HG03280 (cell line): ENCODE results near the gene IGSF8.

Source experiments
- ATAC-seq: cut with Tn5 transposase; IDR thresholded peaks from one replicate; pipeline ENCODE4 v1.9.1; 2021; ENCODE audit warnings: mild to moderate bottlenecking, moderate library complexity; ENCODE audit not compliant: unreplicated experiment

Gene IGSF8, protein sequence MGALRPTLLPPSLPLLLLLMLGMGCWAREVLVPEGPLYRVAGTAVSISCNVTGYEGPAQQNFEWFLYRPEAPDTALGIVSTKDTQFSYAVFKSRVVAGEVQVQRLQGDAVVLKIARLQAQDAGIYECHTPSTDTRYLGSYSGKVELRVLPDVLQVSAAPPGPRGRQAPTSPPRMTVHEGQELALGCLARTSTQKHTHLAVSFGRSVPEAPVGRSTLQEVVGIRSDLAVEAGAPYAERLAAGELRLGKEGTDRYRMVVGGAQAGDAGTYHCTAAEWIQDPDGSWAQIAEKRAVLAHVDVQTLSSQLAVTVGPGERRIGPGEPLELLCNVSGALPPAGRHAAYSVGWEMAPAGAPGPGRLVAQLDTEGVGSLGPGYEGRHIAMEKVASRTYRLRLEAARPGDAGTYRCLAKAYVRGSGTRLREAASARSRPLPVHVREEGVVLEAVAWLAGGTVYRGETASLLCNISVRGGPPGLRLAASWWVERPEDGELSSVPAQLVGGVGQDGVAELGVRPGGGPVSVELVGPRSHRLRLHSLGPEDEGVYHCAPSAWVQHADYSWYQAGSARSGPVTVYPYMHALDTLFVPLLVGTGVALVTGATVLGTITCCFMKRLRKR

DNA sequence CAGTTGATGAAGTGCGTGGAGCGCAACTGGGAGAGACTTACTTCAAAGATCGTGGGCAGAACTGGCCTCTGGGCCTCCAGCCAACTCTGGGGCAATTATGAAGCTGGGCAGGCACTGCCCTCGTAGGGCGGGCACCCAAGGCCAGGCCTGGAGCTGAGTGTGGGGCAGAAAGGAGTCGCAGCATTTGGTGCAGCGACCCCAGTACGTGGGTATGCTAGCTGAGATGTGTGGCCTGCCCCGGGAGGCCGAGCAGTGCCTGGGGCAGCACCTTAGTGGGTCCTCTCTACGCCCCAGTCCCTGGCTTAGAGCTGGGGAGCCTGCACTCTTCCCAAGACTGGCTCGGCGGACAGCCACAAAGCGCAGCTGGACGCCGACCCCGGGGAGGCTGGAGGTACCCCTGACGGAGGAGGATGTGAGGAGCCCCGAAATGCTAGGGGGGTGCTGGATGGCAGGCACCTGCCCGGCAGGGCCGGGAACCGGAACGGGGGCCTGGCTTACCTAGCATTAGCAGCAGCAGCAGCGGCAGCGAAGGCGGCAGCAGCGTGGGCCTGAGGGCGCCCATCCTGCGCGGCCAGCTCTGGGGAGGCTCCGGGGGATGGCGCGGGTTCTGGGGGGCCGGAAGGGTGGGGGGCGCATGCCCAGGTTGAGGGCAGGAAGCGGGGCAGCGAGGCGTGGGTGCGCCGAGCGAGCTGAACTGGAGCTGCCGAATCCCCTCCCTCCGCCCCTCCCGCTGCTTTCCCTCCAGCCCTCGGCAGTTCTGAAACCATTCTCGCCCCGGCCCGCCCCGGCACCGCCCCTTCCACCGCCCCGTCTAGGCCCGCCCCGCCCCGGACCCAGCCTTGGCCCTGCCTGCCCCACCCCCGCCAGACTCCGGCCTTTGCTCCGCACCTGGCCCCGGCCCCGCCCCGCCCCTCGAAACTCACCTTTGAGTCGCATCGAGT, at the start of gene IGSF8:
IGSF8 (minus strand) TSS at position 709 of the 941 bp plus-strand sequence; CDS start at position 562, 147 bp downstream.
- ATAC-seq, result peak; percentile 44

DNA sequence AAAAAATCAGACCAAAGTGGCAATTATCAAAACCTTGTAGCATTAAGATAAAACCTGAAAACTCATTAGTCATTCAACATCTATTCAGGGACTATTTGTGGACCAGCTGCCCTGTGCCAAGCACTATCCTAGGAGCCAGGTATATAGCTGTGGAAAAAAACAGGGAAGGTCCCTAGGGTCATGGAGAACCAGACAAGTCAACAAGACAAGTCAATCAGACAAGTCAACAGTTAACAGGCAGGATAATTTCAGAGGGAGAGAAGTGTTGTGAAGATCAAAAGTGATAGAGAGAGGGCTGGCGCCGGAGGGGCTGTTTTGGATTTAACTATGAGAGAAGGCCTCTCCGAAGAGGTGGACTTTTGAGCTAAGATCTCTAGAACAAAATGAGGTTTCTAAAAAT, 49.7 kb upstream of the IGSF8 start:
- no peak for ATAC-seq

DNA sequence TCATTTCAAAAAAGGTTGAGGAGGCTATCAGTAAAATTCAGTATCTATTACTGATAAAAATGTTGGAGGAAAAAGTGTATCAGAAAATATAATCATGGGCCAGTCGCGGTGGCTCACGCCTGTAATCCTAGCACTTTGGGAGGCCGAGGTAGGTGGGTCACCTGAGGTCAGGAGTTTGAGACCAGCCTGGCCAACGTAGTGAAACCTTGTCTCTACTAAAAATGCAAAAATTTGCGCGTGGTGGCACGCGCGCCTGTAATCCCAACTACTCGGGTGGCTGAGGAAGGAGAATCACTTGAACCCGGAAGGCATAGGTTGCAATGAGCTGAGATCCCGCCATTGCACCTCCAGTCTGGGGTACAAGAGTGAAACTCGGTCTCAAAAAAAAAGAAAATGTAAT, 47.7 kb upstream of the IGSF8 start:
- ATAC-seq, result no peak

DNA sequence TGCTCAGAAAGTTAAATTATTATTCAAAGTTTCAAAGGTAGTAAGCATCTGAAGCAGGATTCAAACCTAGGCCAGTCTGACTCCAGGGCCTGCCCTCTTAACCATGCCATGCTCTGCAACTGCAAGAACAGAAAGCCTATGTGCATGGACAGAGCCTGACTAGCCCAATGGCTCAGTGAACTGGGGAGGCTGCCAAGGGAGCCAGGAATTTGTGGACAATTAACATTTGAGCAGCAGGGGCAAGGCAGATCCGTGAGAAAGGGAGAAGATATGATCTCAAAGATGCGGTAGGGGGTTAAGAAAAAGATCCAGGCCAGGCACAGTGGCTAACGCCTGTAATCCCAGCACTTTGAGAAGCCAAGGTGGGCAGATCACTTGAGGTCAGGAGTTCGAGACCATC, 46.5 kb upstream of the IGSF8 start:
- ATAC-seq, result no peak

DNA sequence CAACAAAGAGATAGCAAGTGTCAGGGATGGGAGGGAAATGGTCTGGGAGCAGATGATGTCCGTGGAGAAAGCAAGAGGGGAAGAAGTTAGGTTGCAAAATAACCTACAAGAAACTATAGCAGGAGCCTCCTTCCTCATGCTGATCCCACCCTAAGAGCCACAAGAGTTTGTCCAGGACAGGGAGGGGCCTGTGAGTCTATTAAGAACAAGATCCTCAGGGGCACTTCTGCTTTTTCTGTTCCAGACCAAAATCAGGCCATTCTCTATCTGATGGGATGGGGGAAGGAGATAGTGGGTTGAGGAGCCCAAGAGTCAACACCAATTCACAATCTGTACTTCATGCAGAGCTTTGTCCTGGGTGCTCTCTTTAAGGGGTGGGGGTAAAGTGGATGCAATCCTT, 45.3 kb upstream of the IGSF8 start:
- no peak for ATAC-seq

DNA sequence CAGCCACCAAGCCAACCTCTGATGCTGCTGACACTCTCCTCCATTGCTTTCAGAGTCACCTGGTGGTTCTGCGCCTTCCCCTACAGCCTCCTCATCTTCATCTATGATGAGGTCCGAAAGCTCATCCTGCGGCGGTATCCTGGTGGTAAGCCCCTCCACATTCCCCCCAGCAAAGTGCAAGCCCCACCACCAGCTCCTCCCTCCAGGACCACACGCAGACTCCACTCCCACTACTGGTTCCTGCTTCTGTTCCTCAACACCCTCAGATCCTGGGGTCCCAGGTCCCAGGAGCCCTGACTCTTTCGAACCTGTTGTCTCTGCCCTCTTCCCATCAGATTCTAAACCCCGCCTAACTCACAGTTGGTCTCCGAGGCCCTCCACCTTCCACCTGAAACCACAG, 41.4 kb upstream of the IGSF8 start:
- no peak for ATAC-seq

DNA sequence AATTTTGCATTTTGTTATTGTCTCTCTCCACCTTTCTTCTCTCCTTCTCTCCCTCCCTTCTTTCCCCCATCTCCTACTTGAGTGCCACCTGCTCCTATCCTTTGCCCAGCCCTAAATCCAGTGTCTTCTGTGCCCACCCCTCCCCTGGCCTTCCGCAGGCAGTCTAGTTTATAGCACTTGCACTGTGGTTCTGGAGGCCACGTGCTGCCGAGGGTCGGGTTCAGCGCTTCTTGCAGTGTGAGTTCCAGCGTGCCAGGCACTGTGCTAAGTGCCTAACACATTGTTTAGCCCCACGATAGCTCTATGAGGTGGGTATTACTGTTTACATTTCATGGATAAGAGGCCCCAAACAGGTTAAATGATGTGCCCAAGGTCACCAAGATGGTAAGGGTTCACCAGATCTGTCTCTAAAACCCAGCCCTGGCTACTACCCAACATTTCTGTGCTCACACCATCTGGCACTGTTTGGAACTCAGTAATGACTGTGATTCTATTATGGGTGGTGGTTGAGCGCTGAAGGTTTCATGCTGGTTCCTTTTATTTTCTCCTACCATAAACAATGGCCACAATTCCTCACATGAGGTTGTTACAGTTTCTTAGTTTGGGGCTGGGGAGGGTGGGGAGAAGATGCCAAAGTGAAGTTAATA, 38.9 kb upstream of the IGSF8 start:
- no peak for ATAC-seq

DNA sequence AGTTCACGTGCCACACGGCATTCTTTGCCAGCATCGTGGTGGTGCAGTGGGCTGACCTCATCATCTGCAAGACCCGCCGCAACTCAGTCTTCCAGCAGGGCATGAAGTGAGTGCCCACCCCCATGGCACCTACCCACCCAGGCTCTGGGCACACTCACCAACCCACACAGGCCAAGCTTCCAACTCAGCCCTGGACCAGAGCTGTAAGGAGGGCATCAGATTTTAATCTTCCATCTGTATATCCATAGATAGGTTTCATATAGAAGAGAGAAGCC, 38.4 kb upstream of the IGSF8 start:
- no peak for ATAC-seq

DNA sequence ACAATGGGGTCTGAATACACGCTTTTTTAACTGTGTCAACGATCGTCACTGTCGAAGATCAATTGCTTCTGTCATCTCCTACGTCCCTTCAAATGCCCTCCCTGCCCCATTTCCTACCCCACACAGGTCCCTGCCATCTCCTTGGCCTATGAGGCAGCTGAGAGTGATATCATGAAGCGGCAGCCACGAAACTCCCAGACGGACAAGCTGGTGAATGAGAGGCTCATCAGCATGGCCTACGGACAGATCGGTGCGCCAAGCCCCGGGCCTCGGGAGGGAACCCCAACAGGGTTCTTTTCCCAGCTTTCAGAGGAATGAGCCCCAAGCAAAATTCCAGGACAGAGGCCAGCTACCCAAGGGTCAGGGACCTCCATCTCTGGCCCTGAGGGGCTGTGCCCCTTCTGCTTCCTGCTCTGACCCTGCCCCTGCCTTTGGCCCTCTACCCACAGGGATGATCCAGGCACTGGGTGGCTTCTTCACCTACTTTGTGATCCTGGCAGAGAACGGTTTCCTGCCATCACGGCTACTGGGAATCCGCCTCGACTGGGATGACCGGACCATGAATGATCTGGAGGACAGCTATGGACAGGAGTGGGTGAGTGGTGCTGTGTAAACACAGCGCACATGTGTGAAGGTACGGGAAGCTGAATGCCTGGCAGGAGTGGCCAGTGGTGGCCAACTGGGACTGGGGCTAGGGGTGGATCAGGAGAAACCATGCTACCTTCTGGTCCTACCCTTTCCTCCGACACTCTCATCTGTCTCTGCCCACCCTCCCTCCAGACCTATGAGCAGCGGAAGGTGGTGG, 37.9 kb upstream of the IGSF8 start:
- ATAC-seq, result no peak

DNA sequence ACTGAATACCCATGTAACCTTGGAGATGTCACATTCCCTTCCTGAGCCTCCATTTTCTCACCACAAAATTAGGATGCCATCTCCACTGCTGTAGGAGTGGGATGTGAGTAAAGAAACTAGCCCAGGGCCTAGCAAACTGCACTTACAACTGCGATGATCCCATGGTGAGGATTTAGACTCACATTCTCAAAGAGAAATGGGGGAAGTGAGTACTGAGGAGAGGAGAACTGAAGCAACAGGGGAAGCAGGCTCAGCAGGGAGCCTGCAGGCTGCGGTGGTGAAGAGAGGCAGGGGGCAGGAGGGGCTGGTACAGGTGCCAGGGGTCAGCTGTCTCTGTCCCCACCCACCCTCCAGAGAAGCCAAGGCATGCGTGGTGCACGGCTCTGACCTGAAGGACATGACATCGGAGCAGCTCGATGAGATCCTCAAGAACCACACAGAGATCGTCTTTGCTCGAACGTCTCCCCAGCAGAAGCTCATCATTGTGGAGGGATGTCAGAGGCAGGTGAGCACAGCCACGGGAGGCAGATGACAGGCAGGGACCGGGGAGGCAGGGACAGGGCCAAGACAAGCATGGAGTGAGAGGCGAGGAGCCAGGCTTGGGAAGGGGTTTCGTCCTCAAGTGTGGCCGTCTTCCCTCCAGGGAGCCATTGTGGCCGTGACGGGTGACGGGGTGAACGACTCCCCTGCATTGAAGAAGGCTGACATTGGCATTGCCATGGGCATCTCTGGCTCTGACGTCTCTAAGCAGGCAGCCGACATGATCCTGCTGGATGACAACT, 36.6 kb upstream of the IGSF8 start:
- ATAC-seq, result no peak

DNA sequence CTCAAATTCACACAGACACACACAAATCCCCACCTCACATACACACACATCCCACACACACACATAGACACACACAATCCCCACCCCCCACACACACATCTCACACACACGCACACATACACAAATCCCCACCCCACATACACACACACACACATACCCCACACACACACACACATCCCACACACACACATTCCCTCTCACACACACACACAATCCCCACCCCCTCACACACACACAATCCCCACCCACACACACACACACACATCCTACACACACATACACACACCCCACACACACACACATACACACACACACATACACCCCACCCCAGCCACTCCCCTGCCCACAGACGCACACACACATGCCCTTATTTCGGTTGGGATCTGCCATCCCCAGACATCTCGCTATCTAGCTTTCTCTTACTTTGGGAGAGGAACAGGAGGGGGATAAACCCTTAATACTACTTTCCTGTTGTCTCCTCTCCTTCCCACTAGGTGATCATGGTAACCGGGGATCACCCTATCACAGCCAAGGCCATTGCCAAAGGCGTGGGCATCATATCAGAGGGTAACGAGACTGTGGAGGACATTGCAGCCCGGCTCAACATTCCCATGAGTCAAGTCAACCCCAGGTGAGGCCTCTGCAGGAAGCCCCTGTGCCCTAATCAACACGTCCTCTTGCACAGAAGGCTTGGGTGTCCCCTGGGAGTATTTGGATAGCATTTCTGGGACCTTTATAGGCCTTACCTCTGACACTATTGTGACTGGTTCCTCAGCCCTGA, 35.8 kb upstream of the IGSF8 start:
- ATAC-seq, result no peak

DNA sequence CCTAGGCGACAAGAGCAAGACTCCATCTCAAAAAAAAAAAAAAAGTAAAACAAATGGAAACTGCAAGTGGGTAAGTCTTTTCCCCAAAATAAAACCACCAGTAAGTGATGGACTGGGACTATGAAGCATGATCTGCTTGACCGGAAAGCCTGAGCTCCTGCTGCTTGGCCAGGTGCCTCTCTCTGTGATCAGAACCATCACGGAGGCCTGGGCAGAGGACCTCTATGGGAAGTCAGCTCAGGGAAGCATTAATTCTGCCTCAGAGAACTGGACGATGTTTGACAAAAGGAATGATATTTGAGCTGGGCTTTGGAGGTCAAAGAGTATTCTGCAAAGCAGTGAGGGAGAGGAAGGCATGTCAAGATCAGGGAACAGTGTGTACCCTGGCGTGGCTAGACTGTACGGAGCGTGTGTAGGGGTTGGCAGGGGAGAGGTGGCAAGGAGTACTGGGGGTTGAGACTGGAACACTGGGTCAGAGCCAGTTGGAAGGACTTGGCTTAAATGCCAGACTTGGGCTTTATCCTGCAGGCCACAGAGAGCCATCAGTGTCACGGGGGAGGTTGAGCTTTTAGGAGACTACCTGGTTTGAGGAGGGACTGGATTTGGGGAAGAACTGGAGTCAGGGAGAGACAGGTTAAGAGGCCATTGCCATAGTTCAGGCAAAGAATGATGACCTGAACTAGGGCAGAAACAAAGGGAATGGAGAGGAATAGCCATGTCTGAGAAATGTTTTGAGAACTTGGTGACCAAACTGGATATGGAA, 33.6 kb upstream of the IGSF8 start:
- no peak for ATAC-seq

DNA sequence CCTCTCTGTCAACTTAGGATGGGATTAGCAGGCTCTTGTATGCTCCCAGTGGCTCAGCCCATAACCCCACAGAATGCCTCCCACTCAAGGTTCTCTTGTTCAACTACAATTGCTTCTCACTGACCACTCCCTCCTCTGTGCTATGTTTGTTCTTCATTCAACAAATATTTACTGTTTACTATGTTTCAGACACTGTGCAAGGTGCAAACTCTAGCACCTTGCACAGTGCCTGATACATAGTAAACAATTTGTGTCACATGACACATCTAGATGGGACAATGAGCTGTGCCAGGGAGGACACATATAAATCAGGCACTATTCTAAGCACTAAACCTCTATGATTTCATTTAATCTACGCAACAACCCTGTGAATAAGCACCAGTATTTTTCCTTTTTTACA, 32.5 kb upstream of the IGSF8 start:
- no peak for ATAC-seq

DNA sequence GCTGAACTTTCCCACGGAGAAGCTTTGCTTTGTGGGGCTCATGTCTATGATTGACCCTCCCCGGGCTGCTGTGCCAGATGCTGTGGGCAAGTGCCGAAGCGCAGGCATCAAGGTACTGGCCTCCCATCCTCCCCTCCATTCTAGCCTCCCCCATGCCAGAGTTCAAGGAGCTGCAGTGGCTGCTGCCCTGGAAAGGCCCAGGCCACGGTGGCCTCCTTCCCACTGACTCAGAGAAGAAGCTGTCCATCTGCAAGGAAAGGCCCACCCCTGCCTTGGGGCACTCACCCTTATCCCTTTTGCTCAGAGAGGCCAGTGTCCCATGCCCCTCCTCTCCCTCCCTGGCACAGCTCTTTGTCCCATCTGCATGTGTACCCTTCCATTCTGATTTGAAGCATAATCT, 32.1 kb upstream of the IGSF8 start:
- no peak for ATAC-seq

DNA sequence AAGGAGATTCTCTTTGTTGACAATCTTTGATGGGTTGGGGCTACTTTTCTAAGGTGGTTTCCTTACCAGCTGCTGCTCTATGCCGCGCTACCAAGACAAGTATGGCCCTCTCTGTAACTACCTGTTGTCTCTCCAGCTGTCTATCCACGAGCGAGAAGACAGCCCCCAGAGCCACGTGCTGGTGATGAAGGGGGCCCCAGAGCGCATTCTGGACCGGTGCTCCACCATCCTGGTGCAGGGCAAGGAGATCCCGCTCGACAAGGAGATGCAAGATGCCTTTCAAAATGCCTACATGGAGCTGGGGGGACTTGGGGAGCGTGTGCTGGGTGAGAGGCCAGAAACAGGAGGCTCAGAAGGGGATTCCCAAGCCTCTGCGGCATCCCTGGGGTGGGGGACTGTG, 31.5 kb upstream of the IGSF8 start:
- ATAC-seq, result no peak

DNA sequence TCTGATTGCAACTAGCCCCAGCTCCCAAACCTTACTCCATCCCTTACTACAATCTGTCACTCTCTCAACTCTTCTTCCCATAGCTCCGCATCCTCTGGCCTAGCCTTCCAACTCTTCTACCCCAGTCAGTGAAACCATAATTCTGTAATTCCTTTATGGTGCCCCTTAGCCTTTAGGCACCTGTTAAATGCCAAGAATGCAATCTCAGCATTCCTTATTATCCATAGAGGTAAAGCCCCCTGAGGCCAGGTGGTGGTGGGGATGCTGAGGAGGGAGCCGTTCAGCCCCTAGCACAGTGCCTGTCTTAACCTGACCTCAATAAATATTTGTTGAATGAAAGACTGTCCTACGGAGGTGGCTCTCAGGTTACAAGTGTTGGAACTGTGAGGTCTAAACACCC, 31.1 kb upstream of the IGSF8 start:
- no peak for ATAC-seq

DNA sequence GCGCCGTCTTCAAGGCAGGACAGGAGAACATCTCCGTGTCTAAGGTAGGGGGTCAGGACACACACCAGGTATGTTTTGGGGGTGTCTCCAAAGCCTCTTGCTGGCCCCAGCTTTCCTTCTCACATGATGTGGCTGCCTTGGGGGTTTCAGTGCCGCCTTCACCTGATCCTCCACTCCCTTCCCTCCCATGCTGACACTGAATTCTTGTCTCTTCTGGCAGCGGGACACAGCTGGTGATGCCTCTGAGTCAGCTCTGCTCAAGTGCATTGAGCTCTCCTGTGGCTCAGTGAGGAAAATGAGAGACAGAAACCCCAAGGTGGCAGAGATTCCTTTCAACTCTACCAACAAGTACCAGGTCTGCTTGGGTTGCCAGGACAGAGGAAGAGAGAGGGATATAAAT, 30.6 kb upstream of the IGSF8 start:
- ATAC-seq, result no peak

DNA sequence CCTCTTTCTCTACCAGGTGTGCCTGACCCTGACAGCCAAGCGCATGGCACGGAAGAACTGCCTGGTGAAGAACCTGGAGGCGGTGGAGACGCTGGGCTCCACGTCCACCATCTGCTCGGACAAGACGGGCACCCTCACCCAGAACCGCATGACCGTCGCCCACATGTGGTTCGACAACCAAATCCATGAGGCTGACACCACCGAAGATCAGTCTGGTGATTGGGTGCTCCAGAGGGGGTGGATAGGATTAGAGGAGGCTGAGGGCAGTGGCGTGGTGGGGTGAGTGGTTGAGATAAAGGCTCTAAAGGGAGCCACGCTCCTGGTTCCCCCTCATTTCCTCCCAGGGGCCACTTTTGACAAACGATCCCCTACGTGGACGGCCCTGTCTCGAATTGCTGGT, 30.2 kb upstream of the IGSF8 start:
- no peak for ATAC-seq
